Measurements from ENCODE around the gene DYNLT1. TPM values are rescaled to one million over a fixed set of nuclear protein-coding genes. Genes with fewer than 3 reads are reported as not detected.

Gene DYNLT1
- total RNA-seq, 1 donor, result 54.3 TPM

- Histone ChIP-seq H4K20me1 (ENCODE audit: insufficient read depth, low read length) (no peaks in the 10 kb centered on the region), H3K79me2 (ENCODE audit: insufficient read depth, low read length) (no peaks in the 10 kb centered on the region), H3K27ac (ENCODE audit: low read depth, low read length) (no peak overlapping the region), H2AFZ (ENCODE audit: low read length) (no peak overlapping the region), H3K4me3 (ENCODE audit: insufficient read depth, low read length) (no peak overlapping the region), H3K4me1 (ENCODE audit: insufficient read depth, low read length) (no peaks in the 10 kb centered on the region), H3K9me3 (ENCODE audit: low read depth, low read length) (no peaks in the 10 kb centered on the region), H3K36me3 (ENCODE audit: insufficient read depth, low read length) (peaks cover 53% of the 10 kb centered on the region), H3K27me3 (ENCODE audit: insufficient read depth, low read length) (no peaks in the 10 kb centered on the region), H3K4me2 (ENCODE audit: insufficient read depth, low read length) (no peak overlapping the region)
- DNase-seq (ENCODE audit: insufficient read length, low spot score, missing footprints), result no peak
- TF ChIP-seq CTCF (IDR thresholded peaks at IDR 0.05; ENCODE audit: extremely low read depth, low read depth, low read length), result no peak
Observed at GRCh38 chr6:158611541-158612370, 32.8 kb downstream of the DYNLT1 start.

- no peak for TF ChIP-seq CTCF (IDR thresholded peaks at IDR 0.05; ENCODE audit: extremely low read depth, low read depth, low read length)
- H2AFZ ChIP-seq (ENCODE audit: low read length), result no peak overlapping the region
- H3K9me3 ChIP-seq (ENCODE audit: low read depth, low read length), result no peaks in the 10 kb centered on the region
- no peaks in the 10 kb centered on the region for H3K79me2 ChIP-seq (ENCODE audit: insufficient read depth, low read length)
- H3K27me3 ChIP-seq (ENCODE audit: insufficient read depth, low read length), result no peaks in the 10 kb centered on the region
- H3K4me3 ChIP-seq (ENCODE audit: insufficient read depth, low read length), result no peak overlapping the region
- no peaks in the 10 kb centered on the region for H3K4me1 ChIP-seq (ENCODE audit: insufficient read depth, low read length)
- H3K4me2 ChIP-seq (ENCODE audit: insufficient read depth, low read length), result no peak overlapping the region
- DNase-seq (ENCODE audit: insufficient read length, low spot score, missing footprints), result no peak
- peaks cover 60% of the 10 kb centered on the region for H3K36me3 ChIP-seq (ENCODE audit: insufficient read depth, low read length)
- H4K20me1 ChIP-seq (ENCODE audit: insufficient read depth, low read length), result no peaks in the 10 kb centered on the region
- H3K27ac ChIP-seq (ENCODE audit: low read depth, low read length), result no peak overlapping the region
Observed at GRCh38 chr6:158611039-158611438, 33.5 kb downstream of the DYNLT1 start.

- Histone ChIP-seq H3K79me2 (ENCODE audit: insufficient read depth, low read length) (peaks cover 2% of the 10 kb centered on the region), H3K4me1 (ENCODE audit: insufficient read depth, low read length) (no peaks in the 10 kb centered on the region), H2AFZ (ENCODE audit: low read length) (no peak overlapping the region), H3K4me2 (ENCODE audit: insufficient read depth, low read length) (no peak overlapping the region), H3K9me3 (ENCODE audit: low read depth, low read length) (no peaks in the 10 kb centered on the region), H4K20me1 (ENCODE audit: insufficient read depth, low read length) (no peaks in the 10 kb centered on the region), H3K27me3 (ENCODE audit: insufficient read depth, low read length) (no peaks in the 10 kb centered on the region), H3K4me3 (ENCODE audit: insufficient read depth, low read length) (no peak overlapping the region), H3K36me3 (ENCODE audit: insufficient read depth, low read length) (peaks cover 65% of the 10 kb centered on the region), H3K27ac (ENCODE audit: low read depth, low read length) (no peak overlapping the region)
- no peak for TF ChIP-seq CTCF (IDR thresholded peaks at IDR 0.05; ENCODE audit: extremely low read depth, low read depth, low read length)
- DNase-seq (ENCODE audit: insufficient read length, low spot score, missing footprints), result no peak
Observed at GRCh38 chr6:158610319-158610968, 34.1 kb downstream of the DYNLT1 start.

GRCh38 chr6:158609455-158610155, 34.9 kb downstream of the DYNLT1 start:
- Histone ChIP-seq H4K20me1 (ENCODE audit: insufficient read depth, low read length) (no peaks in the 10 kb centered on the region), H3K27me3 (ENCODE audit: insufficient read depth, low read length) (no peaks in the 10 kb centered on the region), H3K4me2 (ENCODE audit: insufficient read depth, low read length) (no peak overlapping the region), H3K27ac (ENCODE audit: low read depth, low read length) (no peak overlapping the region), H3K36me3 (ENCODE audit: insufficient read depth, low read length) (peaks cover 65% of the 10 kb centered on the region), H3K4me1 (ENCODE audit: insufficient read depth, low read length) (no peaks in the 10 kb centered on the region), H3K79me2 (ENCODE audit: insufficient read depth, low read length) (peaks cover 2% of the 10 kb centered on the region), H3K9me3 (ENCODE audit: low read depth, low read length) (no peaks in the 10 kb centered on the region), H3K4me3 (ENCODE audit: insufficient read depth, low read length) (no peak overlapping the region), H2AFZ (ENCODE audit: low read length) (no peak overlapping the region)
- TF ChIP-seq CTCF (IDR thresholded peaks at IDR 0.05; ENCODE audit: extremely low read depth, low read depth, low read length), result no peak
- no peak for DNase-seq (ENCODE audit: insufficient read length, low spot score, missing footprints)
